MCF 10A (cell line): ENCODE measurements around the gene SEPSECS. TPM values are rescaled to one million over a fixed set of nuclear protein-coding genes. Genes with fewer than 3 reads are reported as not detected.

ENCODE experiments used
- BruUV-seq: library from RNA; stranded (reverse); fragments of 400-500 nt; replicated peaks from 2 replicates; lab custom pipeline; 2021; lab: Mats Ljungman, UMichigan
- CTCF ChIA-PET: fragments of 300-600 bp; sonication (Branson Sonifier 250); formaldehyde crosslinking; extraction: SDS; loops from one replicate; lab custom pipeline; 2021; ENCODE audit warnings: antibody characterized with exemption, inconsistent platforms; lab: Yijun Ruan, JAX
- POLR2A ChIA-PET: fragments of 300-600, 350-650 bp; sonication (Branson Sonifier 250); formaldehyde crosslinking; extraction: SDS; loops from one replicate; lab custom pipeline; 2020; ENCODE audit warnings: antibody characterized with exemption, inconsistent platforms; lab: Yijun Ruan, JAX
- DNase-seq: peaks from one replicate; pipeline ENCODE4 v3.0.0-alpha.2; 2018; ENCODE audit not compliant: unreplicated experiment
- H3K27ac Mint-ChIP-seq: one replicate; pipeline ENCODE4 v1.8.0; 2022; ENCODE audit warnings: mild to moderate bottlenecking, low read depth, mixed read lengths; ENCODE audit not compliant: unreplicated experiment
- H3K27me3 Mint-ChIP-seq: one replicate; pipeline ENCODE4 v1.8.0; 2022; ENCODE audit warnings: mixed read lengths; ENCODE audit not compliant: insufficient read depth, unreplicated experiment
- H3K36me3 Mint-ChIP-seq: one replicate; pipeline ENCODE4 v1.8.0; 2022; ENCODE audit warnings: mild to moderate bottlenecking, moderate library complexity, mixed read lengths; ENCODE audit not compliant: insufficient read depth, unreplicated experiment
- H3K4me1 Mint-ChIP-seq: one replicate; pipeline ENCODE4 v1.8.0; 2022; ENCODE audit warnings: mixed read lengths; ENCODE audit not compliant: insufficient read depth, unreplicated experiment
- H3K4me3 Mint-ChIP-seq: one replicate; pipeline ENCODE4 v1.8.0; 2022; ENCODE audit warnings: mild to moderate bottlenecking, moderate library complexity, mixed read lengths; ENCODE audit not compliant: unreplicated experiment
- H3K9me3 Mint-ChIP-seq: one replicate; pipeline ENCODE4 v1.8.0; 2022; ENCODE audit warnings: mixed read lengths; ENCODE audit not compliant: unreplicated experiment
- CTCF ChIP-seq: fragments of 200-600 bp; IDR thresholded peaks from one replicate; pipeline ENCODE4 v1.8.0; 2022; ENCODE audit warnings: antibody characterized with exemption, mild to moderate bottlenecking; ENCODE audit not compliant: unreplicated experiment
- intact Hi-C: fragments of 100-400 bp; cut with micrococcal nuclease; formaldehyde crosslinking; loops from 2 replicates; pipeline ENCODE4 v1.14.1; 2022
- total RNA-seq: library from RNA; stranded (reverse); gene quantifications from 2 replicates; pipeline ENCODE4 v1.2.3, GENCODE V29; 2022

Gene SEPSECS
- total RNA-seq, 1 experiment from 2014 or later, result 9.4 TPM

GRCh38 chr4:25112366-25112994 lies 47.8 kb downstream of the SEPSECS start:
- Mint-ChIP-seq H3K36me3 (no peaks in the 10 kb centered on the region), H3K4me3 (no peak overlapping the region), H3K4me1 (no peaks in the 10 kb centered on the region), H3K9me3 (no peaks in the 10 kb centered on the region), H3K27ac (no peak overlapping the region), H3K27me3 (no peaks in the 10 kb centered on the region)
- no TSS peak for BruUV-seq
- intact Hi-C loops, result no loop called here
- ChIA-PET CTCF (interaction anchor here (0.5 kb wide), 1 partner anchor 503 kb away, joined by 4 read pairs; no protein-coding TSS in a partner anchor), POLR2A (no interaction called here)
- TF ChIP-seq CTCF, result no peak
- DNase-seq, result no peak

- no peaks in the 10 kb centered on the region for H3K4me1 Mint-ChIP-seq
- POLR2A ChIA-PET, result no interaction called here
Observed at GRCh38 chr4:25111648-25112196, 48.5 kb downstream of the SEPSECS start.

GRCh38 chr4:25110527-25111329 lies 49.5 kb downstream of the SEPSECS start:
- Mint-ChIP-seq H3K36me3 (no peaks in the 10 kb centered on the region), H3K4me3 (no peak overlapping the region), H3K9me3 (no peaks in the 10 kb centered on the region), H3K27me3 (peaks cover 5% of the 10 kb centered on the region), H3K27ac (no peak overlapping the region), H3K4me1 (no peaks in the 10 kb centered on the region)
- POLR2A ChIA-PET, result no interaction called here
- CTCF ChIA-PET, result interaction anchor here (0.6 to 0.7 kb wide), 3 partner anchors 24 to 633 kb away, joined by 3 to 4 read pairs (median 3); no protein-coding TSS in a partner anchor
- no peak for TF ChIP-seq CTCF
- no TSS peak for BruUV-seq
- intact Hi-C loops, result no loop called here
- DNase-seq, result no peak

More at GRCh38 chr4:25111648-25112196, 48.5 kb downstream of the SEPSECS start:
- Mint-ChIP-seq H3K36me3 (no peaks in the 10 kb centered on the region), H3K9me3 (no peaks in the 10 kb centered on the region), H3K4me3 (no peak overlapping the region), H3K27ac (no peak overlapping the region), H3K27me3 (no peaks in the 10 kb centered on the region)
- DNase-seq, result no peak
- BruUV-seq, result no TSS peak
- intact Hi-C loops, result no loop called here
- TF ChIP-seq CTCF, result no peak
- CTCF ChIA-PET, result interaction anchor here (0.5 to 0.6 kb wide), 2 partner anchors 502 to 634 kb away, joined by 3 to 4 read pairs; no protein-coding TSS in a partner anchor

GRCh38 chr4:25109511-25109910 lies 50.7 kb downstream of the SEPSECS start:
- H3K27ac Mint-ChIP-seq, result no peak overlapping the region
- no peaks in the 10 kb centered on the region for H3K36me3 Mint-ChIP-seq
- H3K9me3 Mint-ChIP-seq, result no peaks in the 10 kb centered on the region
- ChIA-PET CTCF (interaction anchor here (0.6 to 0.7 kb wide), 2 partner anchors 35 to 313 kb away, joined by 3 read pairs; no protein-coding TSS in a partner anchor), POLR2A (no interaction called here)
- TF ChIP-seq CTCF, result no peak
- no peak overlapping the region for H3K4me3 Mint-ChIP-seq
- intact Hi-C loops, result no loop called here
- BruUV-seq, result no TSS peak
- no peaks in the 10 kb centered on the region for H3K4me1 Mint-ChIP-seq
- DNase-seq, result no peak
- peaks cover 17% of the 10 kb centered on the region for H3K27me3 Mint-ChIP-seq
